H1 (cell line): ENCODE results near the gene ASGR1. TPM values are rescaled to one million over a fixed set of nuclear protein-coding genes. Genes with fewer than 3 reads are reported as not detected.
"Not testable (repeated sequence)": the region's sequence is repeated elsewhere in the genome, so short reads cannot be mapped to it uniquely, and the experiment has no call there.

Source experiments
- CTCF ChIA-PET: fragments of 300-600 bp; sonication (Branson Sonifier 250); formaldehyde crosslinking; loops from one replicate; lab custom pipeline; 2021; ENCODE audit not compliant: partially characterized antibody; lab: Charles Lee
- POLR2A ChIA-PET: fragments of 300-600 bp; sonication (Branson Sonifier 250); formaldehyde crosslinking; loops from one replicate; lab custom pipeline; 2021; ENCODE audit warnings: inconsistent platforms; ENCODE audit not compliant: partially characterized antibody; lab: Charles Lee
- DNase-seq, 2 experiments: peaks; one replicate each; pipeline versions ENCODE4 v3.0.0 to v3.0.0-alpha.2; 2010 to 2022; ENCODE audit warnings: low spot score in 2 of 2, low read depth in 1 of 2, mixed read lengths in 1 of 2
- FAIRE-seq: peaks from 2 replicates; lab custom pipeline; 2011; peaks lifted over from hg19 to GRCh38; lab: Jason Lieb, UNC
- H2AFZ ChIP-seq: 2 replicates; pipeline ENCODE4 v1.8.1; 2012; ENCODE audit warnings: low read length, inconsistent platforms
- H2AK5ac ChIP-seq: 2 replicates; pipeline ENCODE4 v1.6.1; 2013; ENCODE audit warnings: low read depth, low read length
- H2BK120ac ChIP-seq: replicated peaks from 2 replicates; pipeline ENCODE3; 2013; ENCODE audit warnings: low read depth, low read length, inconsistent platforms
- H2BK12ac ChIP-seq: 2 replicates; pipeline ENCODE4 v1.6.1; 2013; ENCODE audit warnings: low read depth, low read length
- H2BK15ac ChIP-seq: 2 replicates; pipeline ENCODE4 v1.6.1; 2013; ENCODE audit warnings: low read length
- H2BK20ac ChIP-seq: 2 replicates; pipeline ENCODE4 v1.6.1; 2013; ENCODE audit warnings: low read length
- H2BK5ac ChIP-seq: 2 replicates; pipeline ENCODE4 v1.6.1; 2013; ENCODE audit warnings: low read depth, low read length
- H3K14ac ChIP-seq: 2 replicates; pipeline ENCODE4 v1.6.1; 2013; ENCODE audit warnings: inconsistent platforms; ENCODE audit not compliant: insufficient read length
- H3K18ac ChIP-seq: 2 replicates; pipeline ENCODE4 v1.6.1; 2013; ENCODE audit warnings: low read length; ENCODE audit errors: extremely low read depth
- H3K23ac ChIP-seq: 2 replicates; pipeline ENCODE4 v1.6.1; 2013; ENCODE audit warnings: inconsistent platforms; ENCODE audit not compliant: insufficient read length
- H3K23me2 ChIP-seq: 2 replicates; pipeline ENCODE4 v1.6.1; 2013; ENCODE audit warnings: low read depth, low read length
- H3K27ac ChIP-seq: 2 replicates; pipeline ENCODE4 v1.6.1; 2011; ENCODE audit warnings: low read depth, low read length, inconsistent platforms
- H3K27me3 ChIP-seq, 4 experiments: replicated peaks in 1 of 4; 1 replicate in 1 of 4; 2 replicates in 3 of 4; pipeline versions ENCODE4 v1.6.1 to v1.8.1; 2011 to 2013; ENCODE audit warnings: low read length in 3 of 4, mild to moderate bottlenecking in 3 of 4, inconsistent platforms in 2 of 4, mixed read lengths in 2 of 4, moderate library complexity in 1 of 4; ENCODE audit not compliant: control insufficient read depth in 3 of 4, insufficient read depth in 3 of 4; ENCODE audit errors: extremely low read depth in 1 of 4
- H3K36me3 ChIP-seq, 4 experiments: 2 replicates each; pipeline versions ENCODE4 v1.6.1 to v1.8.1; 2011 to 2013; ENCODE audit warnings: mild to moderate bottlenecking in 4 of 4, low read length in 3 of 4, moderate library complexity in 2 of 4, control low read depth in 1 of 4, inconsistent platforms in 1 of 4; ENCODE audit not compliant: insufficient read depth in 4 of 4, control insufficient read depth in 2 of 4
- H3K4ac ChIP-seq: replicated peaks from 2 replicates; pipeline ENCODE3; 2013; ENCODE audit warnings: low read length, low read depth, mixed read lengths, inconsistent platforms; ENCODE audit not compliant: insufficient read length
- H3K4me1 ChIP-seq, 4 experiments: replicated peaks in 1 of 4; 1 replicate in 1 of 4; 2 replicates in 3 of 4; pipeline versions ENCODE4 v1.6.1 to v1.8.1; 2011 to 2013; ENCODE audit warnings: low read length in 3 of 4, inconsistent platforms in 2 of 4, mixed read lengths in 1 of 4; ENCODE audit not compliant: insufficient read depth in 4 of 4, control insufficient read depth in 3 of 4
- H3K4me2 ChIP-seq, 2 experiments: 2 replicates each; pipeline versions ENCODE4 v1.6.1 to v1.8.1; 2011 to 2013; ENCODE audit warnings: low read depth in 2 of 2, low read length in 2 of 2, control low read depth in 1 of 2, inconsistent platforms in 1 of 2, mild to moderate bottlenecking in 1 of 2; ENCODE audit not compliant: insufficient read depth in 1 of 2
- H3K4me3 ChIP-seq, 4 experiments: fragments of 200-600, 300-600 bp in 1 of 4; sonication (generic), shearing (Covaris generic), sonication (Bioruptor Twin) in 1 of 4; 2 replicates each; pipeline versions ENCODE4 v1.5.1 to v1.8.1; 2011 to 2016; ENCODE audit warnings: low read length in 4 of 4, low read depth in 3 of 4, control low read depth in 2 of 4, inconsistent platforms in 2 of 4, mild to moderate bottlenecking in 2 of 4, mixed read lengths in 1 of 4, moderate library complexity in 1 of 4; ENCODE audit not compliant: insufficient read depth in 2 of 4; ENCODE audit errors: extremely low read depth in 1 of 4
- H3K56ac ChIP-seq: replicated peaks from 2 replicates; pipeline ENCODE3; 2013; ENCODE audit warnings: low read depth, mild to moderate bottlenecking, mixed read lengths, low read length, inconsistent platforms; ENCODE audit not compliant: insufficient read length
- H3K79me1 ChIP-seq: 2 replicates; pipeline ENCODE4 v1.6.1; 2013; ENCODE audit warnings: low read depth, low read length, control low read depth
- H3K79me2 ChIP-seq, 2 experiments: 2 replicates each; pipeline versions ENCODE4 v1.6.1 to v1.8.1; 2012 to 2013; ENCODE audit warnings: low read length in 2 of 2, mild to moderate bottlenecking in 2 of 2, inconsistent platforms in 1 of 2; ENCODE audit not compliant: insufficient read depth in 2 of 2, control insufficient read depth in 1 of 2
- H3K9ac ChIP-seq, 4 experiments: replicated peaks in 1 of 4; 1 replicate in 1 of 4; 2 replicates in 3 of 4; pipeline versions ENCODE4 v1.6.1 to v1.8.1; 2011 to 2013; ENCODE audit warnings: low read depth in 3 of 4, low read length in 3 of 4, control low read depth in 2 of 4, mild to moderate bottlenecking in 2 of 4, moderate library complexity in 2 of 4, inconsistent platforms in 1 of 4; ENCODE audit errors: extremely low read depth in 1 of 4
- H3K9me3 ChIP-seq, 2 experiments: 2 replicates each; pipeline versions ENCODE4 v1.6.1 to v1.8.1; 2012 to 2013; ENCODE audit warnings: mild to moderate bottlenecking in 2 of 2, moderate library complexity in 2 of 2, control low read depth in 1 of 2, inconsistent platforms in 1 of 2, low read depth in 1 of 2, low read length in 1 of 2, mixed read lengths in 1 of 2; ENCODE audit not compliant: insufficient read depth in 2 of 2
- H4K20me1 ChIP-seq, 2 experiments: replicated peaks in 1 of 2; 2 replicates each; pipeline versions ENCODE3 to v1.8.1; 2011 to 2013; ENCODE audit warnings: inconsistent platforms in 2 of 2, low read length in 2 of 2, mild to moderate bottlenecking in 1 of 2; ENCODE audit not compliant: insufficient read depth in 2 of 2, control insufficient read depth in 1 of 2
- H4K5ac ChIP-seq: 2 replicates; pipeline ENCODE4 v1.6.1; 2013; ENCODE audit warnings: low read length, low read depth, mixed read lengths, inconsistent platforms; ENCODE audit not compliant: insufficient read length
- H4K8ac ChIP-seq: 2 replicates; pipeline ENCODE4 v1.8.0; 2013; ENCODE audit warnings: mild to moderate bottlenecking, moderate library complexity, low read length, inconsistent platforms; ENCODE audit not compliant: insufficient read depth; ENCODE audit errors: extremely low read depth
- H4K91ac ChIP-seq: replicated peaks from 2 replicates; pipeline ENCODE3; 2013; ENCODE audit warnings: low read length, mixed read lengths, inconsistent platforms; ENCODE audit not compliant: insufficient read length
- WGBS, 2 experiments: shearing (Covaris generic) in 1 of 2; methylation state at CpG; one replicate each; pipeline versions ENCODE4 v1.1.6 to v1.1.7; 2013 to 2015; ENCODE audit warnings: low lambda C conversion rate in 2 of 2, mixed read lengths in 2 of 2, inconsistent platforms in 1 of 2, low coverage in 1 of 2, missing lambda C conversion rate in 1 of 2; ENCODE audit not compliant: insufficient replicate concordance in 2 of 2, insufficient coverage in 1 of 2, insufficient read length in 1 of 2; ENCODE audit errors: extremely low coverage in 1 of 2, missing lambda C conversion rate in 1 of 2; 5-methylcytosine and 5-hydroxymethylcytosine counted together
- polyA plus RNA-seq, 7 experiments: library from polyadenylated mRNA; depleted of rRNA in 3 of 7; stranded (reverse) in 5 of 7; unstranded in 2 of 7; fragments of >200 nt in 5 of 7; fragments of 200-250 nt in 2 of 7; gene quantifications; 1 replicate in 5 of 7; 2 replicates in 1 of 7; 4 replicates in 1 of 7; pipeline versions ENCODE4 v1.2.1 to v1.2.3, GENCODE V29; 2011 to 2013; ENCODE audit warnings: missing spikeins in 2 of 7, mixed read lengths in 2 of 7
- total RNA-seq: library from RNA; stranded (reverse); fragmentation: NEBNext Ultra II Directional; extraction: Animal tissue kit (Norgen Biotek cat#: 25700); gene quantifications from 2 replicates; pipeline ENCODE4 v1.2.1, GENCODE V29; 2021

ASGR1 gene
- total and polyA plus RNA-seq, 2 of the 8 experiments (the other 6 are each of a cell fraction or from before 2014, with no cell fraction given), result 10.8 to 14.5 TPM

GRCh38 chr17:7168841-7169564 lies 10.2 kb downstream of the ASGR1 start:
- H2AK5ac ChIP-seq, H3K4me3 ChIP-seq, H4K8ac ChIP-seq, H3K23me2 ChIP-seq, H3K18ac ChIP-seq, H3K36me3 ChIP-seq, H3K4me2 ChIP-seq, H3K27me3 ChIP-seq, H3K4ac ChIP-seq, H4K5ac ChIP-seq, H3K14ac ChIP-seq, H3K79me1 ChIP-seq, DNase-seq, H3K56ac ChIP-seq, H2AFZ ChIP-seq, H2BK12ac ChIP-seq, FAIRE-seq, H3K4me1 ChIP-seq, H4K91ac ChIP-seq, H2BK15ac ChIP-seq, H3K9ac ChIP-seq, H4K20me1 ChIP-seq, H3K27ac ChIP-seq, H2BK20ac ChIP-seq, H3K79me2 ChIP-seq, H3K23ac ChIP-seq, H3K9me3 ChIP-seq, H2BK5ac ChIP-seq, H2BK120ac ChIP-seq: not testable (repeated sequence)
- ChIA-PET POLR2A (interaction anchor here (0.6 to 1.0 kb wide), 2 partner anchors 36 to 110 kb away, joined by 3 to 4 read pairs; no protein-coding TSS in a partner anchor), CTCF (interaction anchor here (1.2 to 1.7 kb wide), 4 partner anchors 117 to 148 kb away, joined by 3 to 6 read pairs (median 4); no protein-coding TSS in a partner anchor)
- 88% methylated on average over 10 of the region's 10 CpGs; no CpG with 5 or more reads in 1 of the 2 experiments for WGBS, 2 experiments
